OCI-LY1 (cell line): Measurements from ENCODE around the gene ZAR1L.

Experiments used
- EZH2 ChIP-seq: fragments of 200-600 bp; sonication (generic), shearing (Covaris generic); IDR thresholded peaks from 2 replicates; pipeline ENCODE4 v1.8.0; 2017; ENCODE audit warnings: borderline replicate concordance, mixed run types, mild to moderate bottlenecking, antibody characterized with exemption, low read length, moderate library complexity, mixed read lengths
- TF ChIP-seq, protein P1 (sequence below): fragments of 200-600 bp; sonication (generic), shearing (Covaris generic); IDR thresholded peaks from 2 replicates; pipeline ENCODE4 v1.5.1; 2017; ENCODE audit warnings: mild to moderate bottlenecking, antibody characterized with exemption, low read length, moderate library complexity, mixed read lengths

DNA sequence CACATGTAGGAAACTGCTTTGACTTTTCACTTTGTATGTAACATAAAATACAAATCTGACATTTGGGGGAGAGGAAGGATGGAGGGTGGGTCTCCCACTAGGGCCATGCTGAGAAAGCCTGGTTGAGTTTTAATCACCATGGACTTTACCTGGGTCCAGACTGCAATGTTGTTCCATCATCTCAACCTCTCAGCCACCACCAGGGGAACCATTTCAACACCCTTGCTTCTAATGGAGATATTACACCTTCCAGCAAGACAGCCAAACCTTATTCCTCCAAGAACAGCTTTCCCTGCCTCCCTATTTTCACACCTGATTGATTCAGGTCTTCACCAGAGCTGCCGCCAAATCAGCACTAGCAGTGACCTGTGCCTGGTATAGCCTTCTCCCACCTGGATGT lies 56.0 kb downstream of the ZAR1L start:
- TF ChIP-seq, protein P1, sequence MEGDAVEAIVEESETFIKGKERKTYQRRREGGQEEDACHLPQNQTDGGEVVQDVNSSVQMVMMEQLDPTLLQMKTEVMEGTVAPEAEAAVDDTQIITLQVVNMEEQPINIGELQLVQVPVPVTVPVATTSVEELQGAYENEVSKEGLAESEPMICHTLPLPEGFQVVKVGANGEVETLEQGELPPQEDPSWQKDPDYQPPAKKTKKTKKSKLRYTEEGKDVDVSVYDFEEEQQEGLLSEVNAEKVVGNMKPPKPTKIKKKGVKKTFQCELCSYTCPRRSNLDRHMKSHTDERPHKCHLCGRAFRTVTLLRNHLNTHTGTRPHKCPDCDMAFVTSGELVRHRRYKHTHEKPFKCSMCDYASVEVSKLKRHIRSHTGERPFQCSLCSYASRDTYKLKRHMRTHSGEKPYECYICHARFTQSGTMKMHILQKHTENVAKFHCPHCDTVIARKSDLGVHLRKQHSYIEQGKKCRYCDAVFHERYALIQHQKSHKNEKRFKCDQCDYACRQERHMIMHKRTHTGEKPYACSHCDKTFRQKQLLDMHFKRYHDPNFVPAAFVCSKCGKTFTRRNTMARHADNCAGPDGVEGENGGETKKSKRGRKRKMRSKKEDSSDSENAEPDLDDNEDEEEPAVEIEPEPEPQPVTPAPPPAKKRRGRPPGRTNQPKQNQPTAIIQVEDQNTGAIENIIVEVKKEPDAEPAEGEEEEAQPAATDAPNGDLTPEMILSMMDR = peak; percentile 6; the same call in 1 of the 2 replicates
- no peak for TF ChIP-seq EZH2
